HG02623 (cell line): ENCODE data around the gene PCBP4.

Experiments
- ATAC-seq: cut with Tn5 transposase; IDR thresholded peaks from one replicate; pipeline ENCODE4 v1.9.1; 2021; ENCODE audit warnings: moderate library complexity; ENCODE audit not compliant: unreplicated experiment

The PCBP4 gene

DNA sequence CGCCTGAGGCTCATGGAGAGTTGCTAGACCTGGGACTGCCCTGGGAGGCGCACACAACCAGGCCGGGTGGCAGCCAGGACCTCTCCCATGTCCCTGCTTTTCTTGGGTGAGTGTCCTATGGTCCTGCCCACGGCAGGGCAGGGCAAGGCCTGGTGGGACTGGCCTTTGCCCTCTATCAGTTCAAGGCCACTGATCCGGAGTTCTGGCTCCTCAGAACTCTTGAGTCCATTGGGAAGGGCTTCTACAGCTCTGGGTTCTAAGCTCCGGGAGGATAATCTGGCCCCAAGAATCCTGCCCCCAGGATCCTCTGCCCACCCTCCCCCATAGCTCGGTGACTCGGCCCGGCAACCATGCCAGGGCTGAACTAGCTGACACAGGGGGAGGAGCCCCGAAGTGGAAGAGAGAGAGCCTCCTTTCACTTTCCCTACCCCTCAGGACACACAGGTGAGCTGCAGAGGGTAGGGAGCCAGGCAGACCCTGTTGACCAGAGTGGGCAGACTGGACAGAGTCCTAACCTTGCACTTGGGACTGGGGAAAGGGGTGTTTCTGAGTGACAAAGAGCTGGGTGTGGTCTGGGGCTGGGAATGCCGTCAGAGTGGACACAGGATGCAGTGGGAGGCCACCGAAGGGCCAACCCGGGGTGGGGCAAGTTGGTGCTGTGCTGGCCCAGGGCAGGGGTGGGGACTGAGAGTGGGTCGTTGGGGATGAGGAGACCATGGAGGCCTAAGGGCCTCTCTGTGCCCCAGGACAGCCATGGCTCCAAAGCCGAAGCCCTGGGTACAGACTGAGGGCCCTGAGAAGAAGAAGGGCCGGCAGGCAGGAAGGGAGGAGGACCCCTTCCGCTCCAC is 24.4 kb downstream of the PCBP4 start:
- ATAC-seq, result no peak

DNA sequence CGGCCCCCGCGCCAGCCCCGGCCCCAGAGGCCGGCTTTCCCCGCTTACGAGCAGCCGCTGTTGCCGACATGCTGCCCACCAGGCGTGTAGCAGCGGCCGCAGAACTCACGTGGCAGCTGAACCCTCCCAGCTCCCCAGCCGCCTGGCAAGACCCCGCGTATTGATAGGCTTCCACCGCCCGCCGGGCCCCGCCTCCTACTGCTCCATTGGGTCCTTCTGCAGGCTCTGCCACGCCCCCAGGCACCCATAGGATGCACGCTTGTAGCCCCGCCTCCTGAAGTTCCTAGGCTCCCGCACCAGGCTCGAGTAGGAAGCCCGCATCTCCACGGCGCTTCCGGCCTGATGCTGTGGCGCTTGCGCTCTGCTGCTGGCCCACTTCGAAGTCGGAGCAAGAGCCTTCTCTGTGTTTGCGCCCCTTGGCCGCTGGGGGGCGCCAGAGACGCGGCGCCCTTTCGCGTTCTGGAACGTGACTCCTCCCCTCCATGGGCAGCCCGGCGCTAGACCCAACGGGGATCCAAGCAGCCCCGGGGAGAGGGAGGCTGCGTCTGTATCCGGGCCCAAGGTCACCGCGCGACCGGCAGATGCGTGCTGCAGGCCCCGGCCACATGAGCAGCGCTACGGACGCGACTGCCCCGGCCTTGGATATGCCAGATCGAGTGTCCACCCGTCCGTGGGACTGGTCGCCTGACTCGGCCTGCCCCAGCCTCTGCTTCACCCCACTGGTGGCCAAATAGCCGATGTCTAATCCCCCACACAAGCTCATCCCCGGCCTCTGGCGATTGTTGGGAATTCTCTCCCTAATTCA is 25.3 kb downstream of the PCBP4 start, which contains the start of the genes PARP3 and RRP9:
TSS of gene PARP3 (plus strand) at position 566 of the 805 bp plus-strand sequence. CDS start 993 bp downstream, outside the sequence.
TSS of gene RRP9 (minus strand) at position 107 of the 805 bp plus-strand sequence. CDS start at position 70, 37 bp downstream.
- peak; percentile 94 for ATAC-seq

DNA sequence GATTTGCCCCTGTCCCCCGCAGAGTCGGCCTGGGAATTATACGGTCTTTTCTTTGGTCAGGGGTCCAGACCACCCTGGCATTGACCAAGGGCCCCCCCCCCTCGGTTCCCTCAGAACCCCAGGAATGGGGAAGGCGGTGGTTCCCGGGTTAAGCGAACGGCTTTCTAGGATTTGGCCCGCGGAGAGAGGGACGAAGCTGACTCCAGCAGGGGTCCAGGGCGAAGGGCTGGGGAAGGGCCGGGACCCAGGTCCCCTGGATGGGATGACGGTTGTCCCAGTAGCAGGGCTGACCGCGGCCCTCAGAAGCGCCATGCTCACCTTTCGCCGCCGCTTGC is 25.8 kb downstream of the PCBP4 start:
- ATAC-seq, result no peak

DNA sequence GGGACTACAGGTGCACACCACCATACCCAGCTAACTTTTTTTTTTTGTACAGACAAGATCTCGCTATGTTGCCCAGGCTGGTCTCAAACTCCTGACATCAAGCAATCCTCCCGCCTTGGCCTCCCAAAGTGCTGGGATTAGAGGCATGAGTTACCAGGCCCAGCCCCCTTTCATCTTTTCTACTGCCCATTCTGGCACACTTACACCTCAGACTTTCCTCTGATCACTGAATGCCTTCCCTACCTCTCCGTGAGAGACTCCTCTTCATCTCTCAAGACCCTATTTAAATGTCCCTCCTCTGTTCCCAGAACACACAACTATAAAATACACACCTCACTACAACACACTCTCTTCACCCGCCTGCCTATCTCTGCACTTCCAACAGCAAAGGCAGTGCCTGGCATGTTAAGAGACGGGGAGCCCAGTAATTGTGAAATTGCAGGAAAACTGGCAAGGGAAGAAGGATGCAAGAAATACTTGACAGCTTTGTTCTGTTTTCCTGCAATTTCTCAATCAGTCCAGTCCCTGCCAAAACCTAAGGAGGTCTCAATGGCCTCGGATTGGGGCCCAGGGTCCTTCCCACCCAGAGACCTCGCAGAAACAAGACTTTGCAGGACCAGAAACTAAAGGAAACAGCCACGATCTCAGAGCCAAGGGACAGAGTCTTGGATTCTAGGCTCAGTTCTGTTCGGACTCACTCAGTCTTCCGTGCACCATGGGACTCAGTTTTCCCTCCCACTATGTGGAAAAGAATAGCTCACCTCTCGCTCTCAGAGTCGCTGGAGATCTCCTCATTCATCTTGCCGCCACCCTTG is 26.4 kb downstream of the PCBP4 start:
- ATAC-seq, result no peak

DNA sequence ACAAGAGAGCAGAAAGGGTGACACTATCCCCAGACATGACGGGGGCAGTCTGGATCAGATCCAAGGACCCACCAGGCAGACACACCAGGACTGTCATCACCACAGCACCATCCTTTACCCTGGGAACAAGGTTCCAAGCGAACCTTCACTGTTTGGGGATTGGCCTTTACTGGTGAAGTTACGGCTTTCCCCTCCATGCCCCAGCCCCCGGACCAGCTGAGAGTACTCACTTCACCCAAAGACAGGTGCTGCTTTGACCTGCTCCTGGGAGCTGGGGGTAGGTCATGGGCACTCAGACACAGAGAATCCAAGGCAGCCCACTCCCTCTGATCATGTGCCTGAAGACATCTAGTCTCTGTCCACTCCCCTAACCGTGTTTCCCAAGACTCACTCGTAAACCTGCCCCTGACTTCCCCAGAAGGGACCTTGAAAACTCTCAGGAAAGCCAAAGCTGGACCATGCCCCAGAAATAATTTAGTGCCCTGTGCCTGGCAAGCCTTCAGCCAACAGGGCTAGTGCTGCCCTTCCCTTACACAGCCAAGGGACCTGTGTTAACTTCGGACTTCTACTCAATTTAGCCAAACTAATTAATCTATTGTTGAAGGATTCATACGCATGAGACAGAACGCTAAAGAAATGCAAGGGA is 28.4 kb downstream of the PCBP4 start:
- ATAC-seq, result no peak

DNA sequence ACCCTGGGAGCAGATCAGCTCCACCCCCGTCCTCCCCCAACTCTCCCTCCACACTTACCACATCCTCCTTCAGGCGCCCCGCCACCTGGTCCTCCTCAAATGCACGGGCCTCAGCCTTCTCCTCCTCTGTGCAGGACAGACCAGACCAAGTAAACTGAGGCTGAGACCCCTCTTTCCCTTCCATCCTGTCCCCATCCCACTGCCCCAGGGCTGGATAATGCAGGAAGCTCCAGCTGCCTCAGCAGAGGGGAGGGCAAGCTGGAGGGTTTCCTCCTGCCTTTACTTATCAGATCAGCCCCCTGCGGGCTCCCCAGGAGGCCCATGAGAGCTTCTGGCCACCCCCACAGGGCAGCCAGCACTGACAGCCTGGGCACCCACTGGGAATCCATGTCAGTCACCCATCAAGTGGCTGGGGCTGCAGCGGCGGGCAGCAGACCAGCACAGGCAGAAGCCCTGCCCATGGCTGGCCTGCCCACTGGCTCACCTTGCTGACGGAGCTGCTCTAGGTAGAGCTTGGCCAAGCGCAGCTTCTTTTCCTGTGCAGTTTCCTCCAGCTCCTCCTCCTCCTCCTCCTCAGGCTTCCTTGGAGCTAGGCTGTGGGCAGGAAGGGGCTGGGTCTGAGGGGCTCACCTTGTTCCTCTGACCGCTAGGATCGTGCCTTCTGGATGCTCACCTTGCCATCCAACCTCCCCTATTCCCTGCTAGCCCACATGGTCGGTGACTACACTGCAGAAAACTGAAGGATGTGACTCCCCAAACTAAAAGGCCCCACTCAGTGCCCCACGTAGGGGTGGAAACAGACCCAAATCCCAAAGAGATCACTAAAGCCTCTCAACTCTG is 29.4 kb downstream of the PCBP4 start:
- ATAC-seq, result no peak

DNA sequence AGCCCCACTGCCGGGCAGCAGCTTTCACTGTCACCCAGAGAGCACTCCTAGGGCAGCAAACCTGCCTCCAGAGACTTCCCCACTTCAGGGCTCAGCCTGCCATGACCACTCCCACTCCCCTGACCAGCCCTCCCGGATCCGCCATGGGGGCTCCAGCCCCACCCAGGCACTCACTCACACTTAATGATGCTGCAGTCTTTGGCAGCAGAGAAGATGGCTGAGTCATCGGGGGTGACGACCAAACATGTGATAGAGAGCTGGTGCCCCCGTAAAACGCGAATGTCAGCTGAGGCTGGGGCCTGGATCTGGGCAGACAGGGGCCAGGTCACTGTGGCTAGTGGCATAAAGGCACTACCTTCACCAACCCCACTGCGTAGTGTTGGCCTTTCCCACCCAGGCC is 30.2 kb downstream of the PCBP4 start:
- ATAC-seq, result no peak

DNA sequence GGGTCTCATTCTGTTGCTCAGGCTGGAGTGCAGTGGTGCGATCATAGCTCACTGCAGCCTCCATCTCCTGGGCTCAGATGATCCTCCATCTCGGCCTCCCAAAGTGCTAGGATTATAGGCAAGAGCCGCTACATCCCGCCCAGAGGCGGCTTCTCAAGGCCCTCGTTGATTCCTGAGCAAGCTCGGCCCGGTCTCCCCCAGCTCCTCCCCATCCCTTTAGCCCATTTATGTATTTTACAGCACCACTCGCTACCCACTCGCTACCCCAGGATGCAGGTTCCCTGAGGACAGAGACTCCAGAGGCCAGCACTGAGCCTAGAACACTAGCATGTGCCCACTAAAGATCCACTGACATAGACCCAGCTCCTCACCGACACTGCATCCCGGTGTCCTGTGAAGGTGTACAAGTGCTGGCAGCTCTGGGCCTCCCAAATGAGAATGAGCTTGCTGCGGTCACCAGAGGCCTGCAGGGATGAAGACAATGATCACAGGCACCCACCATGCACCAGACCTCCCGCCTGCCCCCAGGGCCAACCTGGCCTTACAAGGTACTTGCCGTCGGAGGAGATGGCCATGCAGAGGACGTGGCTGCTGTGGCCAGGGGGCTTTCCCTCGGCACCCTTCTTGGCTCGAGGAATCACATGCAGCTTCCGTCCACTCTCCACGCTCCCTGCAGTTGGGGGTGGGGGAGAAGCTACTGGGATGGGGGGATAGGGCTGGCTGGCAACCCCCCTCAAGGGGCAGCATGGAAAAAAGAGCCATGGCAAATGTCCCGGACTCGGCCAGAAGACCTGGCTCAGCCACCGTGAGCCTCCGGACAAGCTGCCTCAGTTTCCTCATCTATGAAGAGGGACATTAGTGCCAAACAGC is 31.1 kb downstream of the PCBP4 start:
- no peak for ATAC-seq

DNA sequence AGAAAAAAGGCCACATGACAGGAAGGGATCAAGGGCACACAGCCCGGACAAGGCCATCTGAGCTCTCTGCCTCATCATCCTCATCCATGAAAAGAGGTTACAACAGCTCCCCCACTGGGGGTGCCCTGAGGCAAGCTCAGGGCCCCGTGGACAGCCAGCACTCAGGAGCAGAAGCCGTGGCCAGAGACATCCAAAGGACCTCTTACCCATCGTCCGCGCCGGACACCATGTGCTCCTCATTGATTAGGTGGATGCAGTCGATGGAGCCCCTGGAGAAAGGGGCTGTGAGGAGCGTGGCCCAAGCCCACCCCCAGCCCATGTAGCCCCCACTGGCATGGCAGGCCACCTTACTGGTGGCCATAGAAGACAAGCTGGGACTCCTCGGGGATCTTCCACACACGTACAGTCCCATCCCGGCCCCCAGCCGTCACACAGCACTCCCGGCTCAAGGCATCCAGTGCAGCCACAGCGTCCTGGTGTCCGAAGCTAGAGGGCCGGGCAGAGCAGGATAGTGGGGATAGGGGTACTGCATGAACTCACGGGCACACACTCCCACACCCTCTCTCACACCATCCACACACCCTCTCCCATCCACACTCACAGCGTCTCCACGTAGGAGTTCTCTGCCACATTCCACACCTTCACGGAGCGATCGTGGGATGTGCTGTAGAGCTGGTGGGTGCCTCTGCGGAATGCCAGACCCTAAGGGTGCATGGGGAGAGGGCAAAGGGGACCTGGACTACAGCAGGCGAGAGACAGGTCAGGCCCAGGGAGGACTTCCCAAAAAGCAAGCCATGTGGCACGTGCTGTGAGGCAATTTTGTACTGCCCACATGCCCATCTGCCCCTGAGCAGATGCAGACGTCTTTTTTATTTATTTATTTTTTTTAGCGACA is 32.0 kb downstream of the PCBP4 start:
- no peak for ATAC-seq

DNA sequence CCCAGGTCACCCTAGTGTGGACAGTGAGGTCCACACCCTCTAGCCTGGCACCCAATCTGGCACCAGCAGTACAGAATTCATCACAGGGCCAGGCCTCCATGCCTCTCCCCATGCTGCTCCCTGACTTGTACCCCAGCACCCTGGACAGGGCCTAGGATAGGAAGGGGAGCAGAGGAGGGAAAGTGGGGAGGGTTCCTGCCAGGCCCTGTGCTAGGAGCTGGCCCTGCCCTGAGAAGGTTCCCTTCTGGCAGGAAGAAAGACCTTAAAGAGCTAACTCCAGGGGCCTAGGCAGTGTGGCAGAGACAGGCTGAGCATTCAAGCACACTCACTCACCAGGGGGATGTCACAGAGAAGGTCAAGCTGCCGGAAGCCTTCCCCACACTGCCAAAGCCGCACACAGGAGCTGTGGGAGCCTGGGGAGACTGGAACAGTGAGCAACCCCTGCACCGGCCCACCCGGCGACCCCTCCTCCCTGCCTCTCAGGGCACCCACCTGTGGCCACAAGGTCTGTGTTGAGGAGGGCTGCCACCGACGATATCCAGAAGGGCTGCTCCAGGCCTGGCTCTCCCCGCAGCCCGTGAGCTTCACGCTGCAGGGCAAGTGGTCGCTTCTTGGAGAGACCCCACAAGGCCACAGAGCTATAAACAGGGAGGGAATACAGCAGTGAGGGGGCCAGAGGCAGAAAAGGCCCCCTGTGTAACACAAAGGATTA is 33.0 kb downstream of the PCBP4 start:
- no peak for ATAC-seq

DNA sequence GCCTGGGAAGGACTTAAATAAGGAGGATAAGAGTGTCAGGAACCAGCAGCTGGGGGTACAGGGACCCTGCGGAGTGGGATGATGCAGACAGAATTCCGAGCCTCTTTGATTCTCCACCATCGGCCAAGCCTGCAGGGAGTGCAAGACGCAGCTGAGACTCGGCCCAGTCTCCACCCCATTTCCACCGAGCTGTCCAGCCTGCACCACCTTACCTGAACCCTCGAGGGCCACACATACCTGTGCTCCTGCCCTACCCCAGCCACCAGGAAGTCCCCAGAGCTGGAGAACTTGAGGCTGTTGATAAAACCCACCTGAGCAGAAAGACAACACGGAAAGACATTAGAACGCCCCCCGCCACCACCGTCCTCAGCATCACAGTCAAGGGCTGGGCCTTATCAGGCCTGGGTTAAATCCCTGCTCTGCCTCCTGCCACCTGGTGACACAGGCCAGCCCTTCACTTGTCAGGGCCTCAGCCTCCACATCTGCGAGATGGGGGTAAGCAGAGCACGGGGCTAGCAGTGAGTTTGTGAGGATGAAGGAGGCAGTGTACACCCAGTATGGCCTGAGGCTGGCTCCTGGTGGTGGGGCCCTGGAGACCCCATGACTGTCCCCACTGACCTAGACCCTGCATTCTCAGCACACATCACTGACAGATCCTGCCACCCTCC is 33.6 kb downstream of the PCBP4 start:
- ATAC-seq, result no peak

DNA sequence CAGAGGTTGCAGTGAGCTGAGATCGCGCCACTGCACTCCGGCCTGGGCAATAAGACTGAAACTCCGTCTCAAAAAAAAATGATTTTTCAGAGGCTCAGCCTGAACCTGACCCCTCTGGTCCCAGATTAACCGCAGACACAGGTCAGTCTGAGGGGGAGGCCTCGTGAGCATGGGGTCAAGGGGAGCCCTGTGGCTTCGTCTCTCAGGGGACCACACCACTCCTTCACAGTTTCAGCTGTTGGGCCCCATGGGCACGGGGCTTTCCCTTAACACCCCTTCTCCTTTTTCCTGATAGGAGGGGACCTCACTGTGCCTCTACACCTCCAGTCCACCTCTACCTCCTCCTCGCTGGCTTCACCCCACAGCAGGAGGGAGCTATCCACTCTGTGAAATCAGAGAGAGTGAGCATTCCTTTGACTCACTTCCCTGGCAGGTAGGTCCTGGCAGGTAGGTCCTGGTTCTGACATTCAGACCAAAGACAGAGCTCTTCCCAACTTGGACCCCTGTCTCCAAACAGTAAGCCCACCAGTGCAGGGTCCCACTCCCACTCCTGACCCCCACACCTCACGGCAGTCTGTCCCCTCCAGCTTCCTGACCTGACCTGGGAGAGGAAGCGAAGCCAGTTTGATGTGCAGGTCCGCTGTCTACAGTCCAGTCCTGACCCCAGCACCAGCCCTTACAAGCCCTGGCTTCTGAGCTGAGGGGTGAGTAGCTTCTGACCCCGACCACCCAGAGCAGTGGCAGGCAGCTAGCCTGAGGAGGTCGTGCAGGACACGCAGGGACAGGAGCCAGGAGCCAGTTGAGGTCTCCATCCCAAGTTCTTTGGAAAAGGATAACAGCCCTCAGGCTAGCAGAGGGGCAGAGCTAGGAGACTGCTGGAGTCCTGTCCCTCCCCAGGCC is 34.5 kb downstream of the PCBP4 start:
- ATAC-seq, result no peak

DNA sequence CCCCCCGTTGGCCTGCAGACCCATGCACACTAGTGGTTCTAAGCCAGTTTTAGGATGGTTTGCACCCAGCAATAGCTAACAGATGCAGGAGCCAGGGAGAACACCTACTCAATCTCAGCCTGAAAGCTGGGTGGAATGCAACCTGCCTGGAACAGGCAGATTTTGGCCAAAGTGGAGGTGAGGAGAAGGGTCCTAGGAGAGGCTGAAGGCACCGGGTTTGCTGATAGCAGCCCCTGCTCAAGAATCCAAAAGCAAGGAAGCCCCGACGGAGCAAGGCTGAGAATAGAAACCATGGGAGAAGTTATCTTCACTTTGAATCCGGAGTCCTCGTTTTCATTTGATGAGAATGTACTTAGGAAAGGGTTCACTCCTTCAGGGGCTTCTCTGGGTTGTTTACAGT is 35.5 kb downstream of the PCBP4 start:
- no peak for ATAC-seq

DNA sequence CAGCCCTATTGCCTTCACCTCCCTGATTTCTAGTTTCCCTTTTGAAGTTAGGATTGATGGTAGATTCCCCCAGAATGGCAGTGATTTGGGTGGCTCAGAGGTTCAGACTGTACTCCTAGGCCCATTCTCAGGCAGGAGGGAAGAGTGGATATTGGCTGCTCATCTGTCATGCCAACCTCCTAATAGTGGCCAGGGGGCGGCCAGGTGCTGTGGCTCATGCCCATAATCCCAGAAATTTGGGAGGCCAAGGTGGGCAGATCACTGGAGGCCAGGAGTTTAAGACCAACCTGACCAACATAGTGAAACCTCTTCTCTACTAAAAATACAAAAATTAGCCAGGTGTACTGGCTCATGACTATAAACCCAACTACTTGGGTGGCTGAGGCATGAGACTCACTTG is 36.8 kb downstream of the PCBP4 start:
- ATAC-seq, result no peak

DNA sequence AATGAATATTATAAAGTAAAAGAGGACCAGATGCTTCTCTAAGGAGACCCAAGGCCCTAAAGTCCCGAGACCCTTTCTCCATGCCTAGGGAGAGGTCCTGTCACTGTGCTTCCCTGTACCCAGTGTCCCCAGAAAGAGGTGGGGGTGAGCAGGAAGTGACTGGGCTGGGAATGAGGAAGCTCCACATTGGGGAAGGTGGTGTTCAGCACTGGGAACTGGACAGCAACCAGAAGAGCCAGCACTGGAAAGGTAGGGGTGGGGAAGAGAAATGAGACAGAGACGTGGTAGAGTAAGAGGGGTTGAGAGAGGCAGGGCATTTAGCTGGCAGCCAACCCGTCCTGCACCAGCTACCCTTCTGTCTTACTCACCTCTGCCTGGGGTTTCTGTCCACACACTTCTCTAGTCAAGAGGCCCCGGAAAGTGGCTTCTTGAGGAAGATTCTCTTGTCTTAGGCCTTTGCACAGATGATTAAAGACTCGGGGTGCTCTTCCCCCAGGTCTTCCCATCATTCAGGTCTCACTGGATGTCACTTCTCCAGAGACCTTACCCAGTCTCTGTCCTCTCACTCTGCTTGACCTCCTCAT is 37.7 kb downstream of the PCBP4 start:
- ATAC-seq, result no peak
